BLaER1 treated with 17β-estradiol and CSF1 and Interleukin-3, amounts not matched to agents 10 nM and 100 nM (cell line): ENCODE measurements around the gene PRPF38B.
A peak's percentile ranks its signal among the peaks of the same experiment; 100 is the strongest.

Experiments used
- H3K27ac ChIP-seq, 11 experiments: shearing (Covaris generic); formaldehyde crosslinking; 2 replicates each; pipeline ENCODE4 v1.8.1; 2022
- H3K27me3 ChIP-seq, 11 experiments: shearing (Covaris generic); formaldehyde crosslinking; 2 replicates each; pipeline ENCODE4 v1.8.1; 2022
- H3K36me3 ChIP-seq, 11 experiments: shearing (Covaris generic); formaldehyde crosslinking; 2 replicates each; pipeline ENCODE4 v1.8.1; 2022
- H3K4me1 ChIP-seq, 10 experiments: shearing (Covaris generic); formaldehyde crosslinking; 2 replicates each; pipeline ENCODE4 v1.8.1; 2022
- H3K4me2 ChIP-seq, 11 experiments: shearing (Covaris generic); formaldehyde crosslinking; 2 replicates each; pipeline ENCODE4 v1.8.1; 2022
- H3K4me3 ChIP-seq, 10 experiments: shearing (Covaris generic); formaldehyde crosslinking; 2 replicates each; pipeline ENCODE4 v1.8.1; 2022
- H3K9ac ChIP-seq, 11 experiments: shearing (Covaris generic); formaldehyde crosslinking; 2 replicates each; pipeline ENCODE4 v1.8.1; 2022
- H3K9me3 ChIP-seq, 11 experiments: shearing (Covaris generic); formaldehyde crosslinking; replicated peaks in 1 of 11; 2 replicates each; pipeline ENCODE4 v1.8.1; 2022
- H4K20me1 ChIP-seq, 11 experiments: shearing (Covaris generic); formaldehyde crosslinking; 2 replicates each; pipeline ENCODE4 v1.8.1; 2022
- Cebpa-rat ChIP-seq, 11 experiments: shearing (Covaris generic); IDR thresholded peaks; 2 replicates each; pipeline ENCODE4 v1.8.1; 2022

The PRPF38B gene

DNA sequence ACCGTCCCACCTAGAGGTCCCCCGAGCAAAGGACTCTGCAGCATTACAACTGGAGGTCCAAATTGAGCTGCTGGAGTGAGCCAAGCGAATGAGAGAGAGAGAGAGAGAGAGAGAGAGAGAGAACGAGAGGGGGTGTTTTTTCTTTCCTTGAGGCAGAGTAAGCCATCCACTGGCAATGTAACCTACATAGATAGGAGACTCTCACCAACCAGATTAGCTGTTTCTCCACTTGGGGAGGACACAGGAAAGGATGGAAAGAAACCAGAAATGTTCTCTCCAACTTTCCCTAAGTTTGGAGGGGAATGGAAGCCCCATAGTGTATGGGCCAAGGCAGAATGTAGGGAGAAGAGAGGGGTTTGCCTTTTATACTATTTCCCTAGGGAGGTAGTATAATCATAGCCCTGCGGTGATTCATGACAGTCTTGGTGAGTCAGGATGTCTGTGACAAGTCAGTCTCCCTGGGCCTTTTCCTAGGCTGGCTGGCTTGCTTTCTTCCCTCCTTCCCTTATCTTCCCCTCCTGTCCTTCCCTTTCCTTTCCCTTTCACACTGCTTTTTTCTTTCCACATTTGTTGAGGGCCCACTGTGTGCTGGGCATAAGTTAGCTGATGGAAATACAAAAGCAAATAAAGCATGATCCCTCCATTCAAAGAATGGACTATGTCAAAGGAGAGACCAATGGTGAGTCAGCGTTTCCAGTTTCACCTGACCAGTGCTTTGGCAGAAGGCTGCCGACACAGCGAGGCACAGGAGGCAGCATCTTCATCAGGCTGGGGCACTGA, 27.7 kb downstream of the PRPF38B start:
- Histone ChIP-seq H4K20me1 (no peaks in the 10 kb centered on the region), H3K9me3 (no peaks in the 10 kb centered on the region), H3K27me3 (no peaks in the 10 kb centered on the region), H3K4me2 (peak overlapping the region; percentile 17 to 72 (median 52); a peak in 20 of 22 replicates), H3K27ac (peak overlapping the region in 9 of 11 experiments; percentile 2 to 50 (median 25); a peak in 11 of 22 replicates), H3K9ac (peak overlapping the region in 1 of 11 experiments; percentile 33; a peak in 1 of 22 replicates), H3K4me1 (peaks cover 10 to 36% (median 27%) of the 10 kb centered on the region in 10 experiments; a peak in 19 of 20 replicates), H3K36me3 (no peaks in the 10 kb centered on the region), H3K4me3 (no peak overlapping the region)
- TF ChIP-seq Cebpa-rat (IDR thresholded peaks at IDR 0.05), result no peak

DNA sequence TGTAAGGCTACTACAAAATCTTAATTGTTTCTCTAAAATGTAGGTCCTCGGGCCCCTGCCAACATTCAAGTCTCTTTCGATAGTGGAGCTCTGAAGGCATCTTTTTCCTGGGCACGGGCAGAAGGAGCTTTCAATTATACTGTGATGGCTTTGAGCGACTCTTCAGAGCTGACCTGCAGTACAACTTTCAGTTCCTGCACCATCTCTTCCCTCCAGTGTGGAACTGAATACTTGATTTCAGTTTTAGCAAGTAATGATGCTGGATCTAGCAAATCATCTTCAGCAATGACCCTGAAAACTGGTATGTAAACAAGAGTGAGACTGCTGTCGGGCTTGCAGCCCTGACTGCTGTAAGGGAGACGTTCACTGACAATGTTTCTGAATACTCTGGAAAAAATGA, 30.2 kb downstream of the PRPF38B start:
- no peaks in the 10 kb centered on the region for H3K9me3 ChIP-seq
- H3K4me3 ChIP-seq, result no peak overlapping the region
- H4K20me1 ChIP-seq, result no peaks in the 10 kb centered on the region
- H3K36me3 ChIP-seq, result no peaks in the 10 kb centered on the region
- H3K4me2 ChIP-seq, result peak overlapping the region in 2 of 11 experiments; percentile 1 to 52; a peak in 2 of 22 replicates
- TF ChIP-seq Cebpa-rat (IDR thresholded peaks at IDR 0.05), result no peak
- H3K9ac ChIP-seq, result no peak overlapping the region
- no peak overlapping the region for H3K27ac ChIP-seq
- peaks cover 10 to 36% (median 27%) of the 10 kb centered on the region in 10 experiments; a peak in 19 of 20 replicates for H3K4me1 ChIP-seq
- no peaks in the 10 kb centered on the region for H3K27me3 ChIP-seq

DNA sequence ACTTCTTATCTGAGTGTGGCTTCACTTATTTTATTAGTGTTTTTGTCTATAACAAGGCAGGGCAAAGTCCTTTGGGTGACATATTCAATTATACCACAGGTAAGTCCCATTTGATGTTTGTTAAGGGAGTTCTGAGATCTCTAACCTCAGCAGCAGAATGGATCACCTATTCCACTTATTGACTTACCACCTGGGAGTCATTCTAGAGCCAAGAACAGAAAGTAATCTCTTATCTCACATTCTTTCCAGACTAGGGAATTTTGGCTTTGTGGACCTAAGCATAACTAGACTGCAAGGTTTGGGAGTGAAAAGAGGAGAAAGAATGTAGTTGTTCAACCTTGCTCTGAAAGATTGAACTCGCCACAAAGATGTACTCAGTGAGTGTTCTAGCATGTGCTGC, 33.8 kb downstream of the PRPF38B start:
- H3K9me3 ChIP-seq, result no peaks in the 10 kb centered on the region
- no peaks in the 10 kb centered on the region for H3K36me3 ChIP-seq
- H3K4me2 ChIP-seq, result no peak overlapping the region
- peaks cover 0 to 17% (median 8%) of the 10 kb centered on the region in 10 experiments; a peak in 15 of 20 replicates for H3K4me1 ChIP-seq
- H3K27ac ChIP-seq, result no peak overlapping the region
- no peaks in the 10 kb centered on the region for H4K20me1 ChIP-seq
- no peak overlapping the region for H3K4me3 ChIP-seq
- H3K27me3 ChIP-seq, result no peaks in the 10 kb centered on the region
- no peak overlapping the region for H3K9ac ChIP-seq
- no peak for TF ChIP-seq Cebpa-rat (IDR thresholded peaks at IDR 0.05)

DNA sequence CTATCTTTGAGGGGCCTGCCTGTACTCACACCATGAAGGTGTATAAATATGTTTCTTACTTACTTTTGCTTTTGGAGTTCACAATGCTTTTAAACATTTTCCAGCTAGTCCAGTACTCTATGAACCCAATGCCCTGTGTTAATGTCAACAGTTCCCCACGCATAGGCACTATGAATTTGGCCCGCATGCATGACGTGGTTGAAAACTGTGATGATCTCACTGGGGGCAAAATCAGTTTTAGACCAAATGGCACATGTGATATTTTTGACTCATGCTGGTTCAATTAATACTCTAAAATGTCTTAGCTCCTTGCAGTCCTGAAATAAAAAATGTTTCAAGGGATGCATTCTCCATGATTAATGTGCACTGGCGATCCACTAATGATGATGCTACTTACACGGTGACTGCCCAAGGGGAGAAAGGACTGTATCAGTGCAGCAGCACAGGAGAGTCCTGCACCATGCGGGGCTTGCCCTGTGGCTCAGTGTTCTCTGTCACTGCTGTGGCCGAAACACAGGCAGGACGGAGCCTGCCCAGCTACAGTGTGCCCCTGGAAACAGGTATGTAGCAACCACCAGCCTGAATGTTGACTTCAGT, 36.3 kb downstream of the PRPF38B start:
- Histone ChIP-seq H3K36me3 (no peaks in the 10 kb centered on the region), H3K27ac (no peak overlapping the region), H3K4me3 (no peak overlapping the region), H3K27me3 (no peaks in the 10 kb centered on the region), H3K4me1 (no peaks in the 10 kb centered on the region), H3K9me3 (no peaks in the 10 kb centered on the region), H4K20me1 (no peaks in the 10 kb centered on the region), H3K4me2 (no peak overlapping the region), H3K9ac (no peak overlapping the region)
- no peak for TF ChIP-seq Cebpa-rat (IDR thresholded peaks at IDR 0.05)

DNA sequence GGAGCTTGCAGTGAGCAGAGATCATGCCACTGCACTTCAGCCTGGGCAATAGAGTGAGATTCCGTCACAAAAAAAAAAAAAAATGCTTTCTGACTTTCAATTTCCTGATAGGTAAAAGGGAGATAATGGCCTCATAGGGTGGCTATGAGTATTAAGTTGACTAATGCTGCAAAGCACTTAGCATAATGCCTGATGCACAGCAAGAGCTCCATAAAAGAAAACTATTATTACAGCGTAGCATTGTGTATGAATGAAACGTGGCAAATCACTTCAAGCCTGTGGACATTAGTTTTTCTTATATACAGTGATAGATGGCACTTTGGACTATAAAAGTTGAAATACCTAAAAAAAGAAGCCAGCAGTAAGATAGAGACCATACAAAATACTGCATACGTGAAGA, 37.4 kb downstream of the PRPF38B start:
- H3K9ac ChIP-seq, result no peak overlapping the region
- no peaks in the 10 kb centered on the region for H3K4me1 ChIP-seq
- no peak overlapping the region for H3K27ac ChIP-seq
- no peaks in the 10 kb centered on the region for H3K36me3 ChIP-seq
- no peak for TF ChIP-seq Cebpa-rat (IDR thresholded peaks at IDR 0.05)
- no peaks in the 10 kb centered on the region for H4K20me1 ChIP-seq
- no peaks in the 10 kb centered on the region for H3K9me3 ChIP-seq
- no peak overlapping the region for H3K4me3 ChIP-seq
- no peak overlapping the region for H3K4me2 ChIP-seq
- no peaks in the 10 kb centered on the region for H3K27me3 ChIP-seq

DNA sequence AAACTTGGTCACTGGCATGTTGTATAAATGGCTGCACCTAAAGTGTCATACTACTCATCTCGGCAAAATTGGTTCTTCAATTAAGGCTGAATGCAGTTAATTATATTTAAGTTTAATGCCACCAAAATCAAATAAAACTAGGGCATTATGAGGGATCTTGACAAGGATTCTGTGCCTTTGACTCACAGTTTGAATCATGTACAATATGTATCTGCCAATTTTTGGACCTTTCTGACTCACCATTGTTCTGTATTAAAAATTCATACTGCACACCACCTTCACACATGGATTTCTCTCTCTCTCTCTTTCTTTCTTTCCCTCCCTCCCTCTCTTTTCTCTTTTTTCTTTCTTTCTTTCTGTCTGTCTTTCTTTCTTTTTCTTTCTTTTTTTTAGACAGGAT, 40.3 kb downstream of the PRPF38B start:
- Histone ChIP-seq H3K4me1 (no peaks in the 10 kb centered on the region), H3K36me3 (no peaks in the 10 kb centered on the region), H3K4me2 (no peak overlapping the region), H3K27me3 (no peaks in the 10 kb centered on the region), H3K4me3 (no peak overlapping the region), H3K9ac (no peak overlapping the region), H3K9me3 (no peaks in the 10 kb centered on the region), H4K20me1 (no peaks in the 10 kb centered on the region), H3K27ac (no peak overlapping the region)
- no peak for TF ChIP-seq Cebpa-rat (IDR thresholded peaks at IDR 0.05)

DNA sequence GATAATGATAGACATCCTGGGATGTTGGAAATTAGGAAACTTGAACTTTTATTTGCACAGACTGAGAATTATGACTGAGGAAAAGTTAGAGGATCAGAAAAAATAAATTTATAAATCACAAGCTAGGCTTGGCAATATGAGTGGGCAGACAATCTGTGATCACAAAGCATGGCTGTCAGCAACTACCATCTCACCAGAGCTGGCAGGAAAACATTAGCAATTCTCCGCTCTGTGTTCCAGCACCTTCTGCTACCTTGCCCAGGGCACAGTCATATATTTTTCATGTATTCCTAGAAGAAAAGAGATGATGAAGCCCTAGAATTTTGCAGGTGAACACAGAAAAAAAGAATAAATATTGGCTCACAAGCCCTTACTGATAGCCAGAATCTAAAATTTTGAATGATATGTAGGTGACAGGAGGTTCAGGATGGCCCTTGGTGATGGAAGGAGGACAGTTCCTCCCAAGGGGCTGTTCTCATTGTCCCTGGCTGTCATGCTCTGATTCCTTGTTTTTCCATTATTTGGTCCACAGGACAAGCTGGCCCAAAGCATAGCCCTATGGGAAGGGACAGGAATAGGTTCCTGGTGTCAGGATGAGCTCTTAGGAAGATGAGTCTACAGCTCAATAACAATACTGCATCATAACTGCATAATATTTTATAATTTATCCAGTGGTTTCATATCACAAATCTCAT, 42.2 kb downstream of the PRPF38B start:
- Histone ChIP-seq H3K4me2 (no peak overlapping the region), H3K9me3 (no peaks in the 10 kb centered on the region), H3K27ac (no peak overlapping the region)

DNA sequence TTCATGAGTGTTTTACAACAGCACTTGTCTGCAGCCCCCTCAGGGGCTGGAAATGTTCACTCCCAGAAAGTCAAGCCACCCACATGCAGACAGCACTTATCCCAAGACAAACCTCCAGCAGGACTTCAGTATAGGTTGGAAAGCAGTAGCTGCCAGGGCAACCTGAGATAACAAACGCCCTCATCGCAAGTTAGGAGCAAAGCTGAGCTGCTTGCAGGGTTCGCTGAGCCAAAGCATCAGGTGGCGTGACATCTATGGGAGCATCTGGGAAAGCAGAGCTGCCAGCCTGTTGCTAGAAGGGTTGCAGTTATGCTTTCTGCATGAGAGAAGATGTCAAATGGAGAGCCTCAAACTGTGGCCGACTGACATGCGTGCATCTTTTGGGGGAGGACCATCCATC, 50.1 kb downstream of the PRPF38B start:
- TF ChIP-seq Cebpa-rat (IDR thresholded peaks at IDR 0.05), result no peak
- H3K4me3 ChIP-seq, result no peak overlapping the region
- no peaks in the 10 kb centered on the region for H3K36me3 ChIP-seq
- H3K27ac ChIP-seq, result no peak overlapping the region
- 0 out of 22 replicates have a peak overlapping the region, but pooled peaks of 1 of the 11 experiments have one; percentile 25 for H3K4me2 ChIP-seq
- H3K9ac ChIP-seq, result no peak overlapping the region
- no peaks in the 10 kb centered on the region for H3K9me3 ChIP-seq
- peaks cover 0 to 7% (median 0%) of the 10 kb centered on the region in 10 experiments; a peak in 4 of 20 replicates for H3K4me1 ChIP-seq
- H4K20me1 ChIP-seq, result no peaks in the 10 kb centered on the region
- H3K27me3 ChIP-seq, result no peaks in the 10 kb centered on the region

More for the DNA sequence above, 42.2 kb downstream of the PRPF38B start:
- no peak for TF ChIP-seq Cebpa-rat (IDR thresholded peaks at IDR 0.05)
- H3K4me1 ChIP-seq, result no peaks in the 10 kb centered on the region
- H3K4me3 ChIP-seq, result no peak overlapping the region
- H3K9ac ChIP-seq, result no peak overlapping the region
- H4K20me1 ChIP-seq, result no peaks in the 10 kb centered on the region
- H3K36me3 ChIP-seq, result no peaks in the 10 kb centered on the region
- H3K27me3 ChIP-seq, result no peaks in the 10 kb centered on the region

DNA sequence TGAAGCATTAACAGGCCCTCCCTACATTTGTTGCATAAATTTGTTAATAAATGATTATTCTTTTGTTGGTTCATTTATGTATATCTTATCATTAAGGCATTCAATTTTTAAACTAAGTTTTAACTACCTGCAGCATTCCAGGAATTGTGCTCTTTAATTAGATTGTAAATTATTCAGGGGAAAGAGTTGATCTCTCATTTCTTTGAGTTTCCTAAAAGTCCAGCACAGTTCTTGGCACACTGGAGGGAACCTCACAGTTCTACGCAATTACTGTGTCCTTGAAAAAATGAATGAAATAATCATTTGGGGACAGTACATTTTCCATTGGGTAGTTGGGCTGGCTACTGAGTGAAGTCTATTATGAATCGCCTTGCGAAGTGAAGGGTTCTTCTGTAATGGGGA, 53.9 kb downstream of the PRPF38B start:
- H3K9ac ChIP-seq, result 0 out of 22 replicates have a peak overlapping the region, but pooled peaks of 1 of the 11 experiments have one; percentile 98
- TF ChIP-seq Cebpa-rat (IDR thresholded peaks at IDR 0.05), result no peak
- H4K20me1 ChIP-seq, result peaks cover 4 to 35% (median 23%) of the 10 kb centered on the region in 11 experiments; a peak in 17 of 22 replicates
- H3K4me2 ChIP-seq, result 0 out of 22 replicates have a peak overlapping the region, but pooled peaks of 2 of the 11 experiments have one; percentile 8 to 76
- H3K36me3 ChIP-seq, result peaks cover 0 to 23% (median 14%) of the 10 kb centered on the region in 11 experiments; a peak in 13 of 22 replicates
- H3K27me3 ChIP-seq, result no peaks in the 10 kb centered on the region
- H3K4me3 ChIP-seq, result peak overlapping the region in 4 of 10 experiments; percentile 72 to 93 (median 90); a peak in 2 of 20 replicates
- H3K27ac ChIP-seq, result peak overlapping the region in 8 of 11 experiments; percentile 25 to 99 (median 93); a peak in 7 of 22 replicates
- peaks cover 12 to 35% (median 15%) of the 10 kb centered on the region in 10 experiments; a peak in 19 of 20 replicates for H3K4me1 ChIP-seq
- no peaks in the 10 kb centered on the region for H3K9me3 ChIP-seq
